Retinal pigment epithelial cell (primary cell): Measurements from ENCODE around the gene GRB10.

Source experiments
- DNase-seq: peaks from one replicate; pipeline ENCODE4 v3.0.0-alpha.2; 2010; ENCODE audit warnings: low read depth
- H3K4me3 ChIP-seq: 2 replicates; pipeline ENCODE4 v1.5.1; 2011; ENCODE audit warnings: mild to moderate bottlenecking, low read length, control low read depth, moderate library complexity
- TF ChIP-seq, protein P1 (sequence below): conservative IDR thresholded peaks from 2 replicates; pipeline ENCODE4 v1.5.1; 2011; ENCODE audit warnings: low read depth, low read length, control low read depth, inconsistent platforms

The GRB10 gene

DNA sequence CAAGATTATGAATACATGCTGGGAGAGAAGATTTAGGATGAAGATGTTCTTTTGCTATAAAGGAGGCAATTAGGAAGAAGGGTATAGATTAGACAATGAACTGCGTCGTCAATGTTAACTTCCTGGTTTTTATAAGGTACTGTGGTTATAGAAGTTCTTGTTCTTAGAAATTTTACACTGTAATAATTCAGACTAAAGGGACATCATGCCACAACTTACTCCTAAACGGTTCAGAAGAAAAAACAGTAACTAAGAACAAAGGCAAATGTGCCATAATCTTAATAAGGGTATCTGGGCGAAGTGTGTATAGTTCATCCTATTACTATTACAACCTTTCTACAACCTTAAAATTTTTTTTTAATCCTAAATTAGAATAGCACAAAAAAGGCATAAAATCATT, 186.2 kb downstream of the GRB10 start:
- TF ChIP-seq, protein P1, sequence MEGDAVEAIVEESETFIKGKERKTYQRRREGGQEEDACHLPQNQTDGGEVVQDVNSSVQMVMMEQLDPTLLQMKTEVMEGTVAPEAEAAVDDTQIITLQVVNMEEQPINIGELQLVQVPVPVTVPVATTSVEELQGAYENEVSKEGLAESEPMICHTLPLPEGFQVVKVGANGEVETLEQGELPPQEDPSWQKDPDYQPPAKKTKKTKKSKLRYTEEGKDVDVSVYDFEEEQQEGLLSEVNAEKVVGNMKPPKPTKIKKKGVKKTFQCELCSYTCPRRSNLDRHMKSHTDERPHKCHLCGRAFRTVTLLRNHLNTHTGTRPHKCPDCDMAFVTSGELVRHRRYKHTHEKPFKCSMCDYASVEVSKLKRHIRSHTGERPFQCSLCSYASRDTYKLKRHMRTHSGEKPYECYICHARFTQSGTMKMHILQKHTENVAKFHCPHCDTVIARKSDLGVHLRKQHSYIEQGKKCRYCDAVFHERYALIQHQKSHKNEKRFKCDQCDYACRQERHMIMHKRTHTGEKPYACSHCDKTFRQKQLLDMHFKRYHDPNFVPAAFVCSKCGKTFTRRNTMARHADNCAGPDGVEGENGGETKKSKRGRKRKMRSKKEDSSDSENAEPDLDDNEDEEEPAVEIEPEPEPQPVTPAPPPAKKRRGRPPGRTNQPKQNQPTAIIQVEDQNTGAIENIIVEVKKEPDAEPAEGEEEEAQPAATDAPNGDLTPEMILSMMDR, result no peak
- H3K4me3 ChIP-seq, result no peak overlapping the region
- DNase-seq, result no peak

DNA sequence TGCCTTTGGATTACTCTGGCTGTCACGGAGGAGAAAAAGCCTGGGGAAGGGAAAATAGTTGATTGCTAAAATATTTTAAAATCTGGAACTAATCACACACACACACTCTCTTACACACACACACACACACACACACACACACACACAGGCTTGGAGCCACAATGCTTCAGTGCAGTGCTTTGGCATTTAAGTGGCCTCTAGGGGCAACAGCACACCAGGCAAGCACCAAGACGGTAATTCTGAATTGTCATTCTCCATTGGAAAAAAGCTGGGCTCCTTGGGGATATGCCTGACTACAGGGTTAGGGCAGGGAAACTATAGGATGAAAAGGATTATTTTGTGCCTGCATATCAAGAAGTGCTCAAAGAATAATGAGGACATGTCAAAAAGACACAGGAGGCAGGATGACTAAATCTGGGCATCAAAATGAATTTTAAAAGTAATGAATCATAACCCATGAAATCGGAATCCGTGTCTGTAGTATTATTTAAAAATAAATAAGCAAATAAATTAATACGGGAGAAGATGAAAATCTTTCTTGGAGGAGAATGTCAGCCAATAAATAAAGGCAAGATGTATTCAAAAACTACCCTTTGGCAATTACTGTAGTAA, 187.1 kb downstream of the GRB10 start:
- peak; percentile 24 for DNase-seq
- TF ChIP-seq, protein P1, result peak; percentile 70
- no peak overlapping the region for H3K4me3 ChIP-seq

DNA sequence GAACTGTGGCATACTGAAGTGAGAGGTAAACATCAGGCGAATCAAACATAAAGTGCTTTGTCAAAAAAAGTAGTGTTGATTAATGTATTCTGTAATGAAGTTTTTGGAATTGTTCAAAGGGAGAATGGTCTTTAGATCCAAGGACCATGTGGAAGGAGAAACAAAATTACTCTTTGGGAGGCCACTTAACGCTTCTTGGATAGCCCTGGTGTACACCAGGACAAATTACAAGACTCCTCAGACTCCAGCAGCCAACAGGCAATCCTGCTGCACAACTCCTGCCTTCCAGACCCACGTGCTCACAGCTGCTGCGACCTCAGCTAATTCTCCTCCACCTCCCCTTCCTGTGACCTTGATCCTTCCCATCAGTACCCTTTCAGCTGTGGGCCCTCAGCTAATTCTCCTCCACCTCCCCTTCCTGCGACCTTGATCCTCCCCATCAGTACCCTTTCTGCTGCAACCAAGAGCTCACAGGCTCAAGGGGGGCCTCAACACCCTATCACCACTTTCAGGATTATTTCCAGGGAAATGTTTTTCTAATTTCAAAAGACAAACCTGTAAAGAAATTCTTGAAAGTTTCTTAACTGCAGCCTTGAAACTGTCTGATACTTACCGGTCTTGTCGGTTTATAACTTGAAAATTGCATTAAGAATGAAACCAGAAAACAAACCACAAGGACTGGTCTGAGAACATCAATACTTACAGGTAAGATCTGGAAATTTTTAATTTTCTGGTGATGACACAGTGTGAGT, 187.8 kb downstream of the GRB10 start:
- no peak for DNase-seq

DNA sequence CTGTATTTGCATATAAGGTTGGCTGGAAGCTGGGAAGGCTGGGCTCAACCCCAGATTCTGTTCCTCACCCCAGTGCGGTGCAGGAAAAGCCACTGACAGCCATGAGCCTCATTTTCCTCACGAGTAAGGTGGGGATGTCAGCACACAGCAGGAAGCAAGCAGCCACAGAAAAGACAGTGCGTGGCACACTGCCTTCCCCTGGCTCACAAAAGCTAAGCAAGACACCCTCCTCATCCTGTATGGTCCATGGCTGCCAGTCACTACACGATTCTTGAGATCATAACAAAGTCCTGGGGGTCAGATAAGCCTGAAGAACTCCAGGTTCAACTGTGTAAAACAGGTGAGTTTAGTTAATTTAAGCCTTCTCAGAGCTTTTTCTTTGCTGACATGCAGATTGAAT, 188.6 kb downstream of the GRB10 start:
- no peak overlapping the region for H3K4me3 ChIP-seq
- no peak for DNase-seq
- TF ChIP-seq, protein P1, result no peak

More for the DNA sequence above, 187.8 kb downstream of the GRB10 start:
- TF ChIP-seq, protein P1, result no peak
- no peak overlapping the region for H3K4me3 ChIP-seq

DNA sequence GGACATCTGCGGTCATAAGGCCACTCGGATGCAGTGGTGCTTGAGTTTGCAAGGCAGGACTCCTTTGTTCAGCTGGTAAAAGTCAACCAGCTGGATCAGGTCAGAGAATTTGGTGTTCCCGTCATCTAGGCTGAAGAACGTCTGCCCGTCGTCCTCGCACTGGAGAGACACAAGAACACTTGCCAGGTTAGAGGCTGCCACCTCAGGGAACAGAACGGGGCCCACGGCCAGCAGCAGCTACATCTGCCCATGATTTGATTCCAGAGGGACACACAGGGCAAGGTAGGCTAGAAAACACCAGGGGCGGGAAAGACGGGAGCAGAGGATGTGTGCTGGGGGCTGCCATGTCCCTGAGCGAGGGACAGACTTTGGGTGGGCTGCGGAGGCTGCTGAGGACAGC, 189.8 kb downstream of the GRB10 start:
- no peak overlapping the region for H3K4me3 ChIP-seq
- DNase-seq, result no peak
- TF ChIP-seq, protein P1, result no peak

DNA sequence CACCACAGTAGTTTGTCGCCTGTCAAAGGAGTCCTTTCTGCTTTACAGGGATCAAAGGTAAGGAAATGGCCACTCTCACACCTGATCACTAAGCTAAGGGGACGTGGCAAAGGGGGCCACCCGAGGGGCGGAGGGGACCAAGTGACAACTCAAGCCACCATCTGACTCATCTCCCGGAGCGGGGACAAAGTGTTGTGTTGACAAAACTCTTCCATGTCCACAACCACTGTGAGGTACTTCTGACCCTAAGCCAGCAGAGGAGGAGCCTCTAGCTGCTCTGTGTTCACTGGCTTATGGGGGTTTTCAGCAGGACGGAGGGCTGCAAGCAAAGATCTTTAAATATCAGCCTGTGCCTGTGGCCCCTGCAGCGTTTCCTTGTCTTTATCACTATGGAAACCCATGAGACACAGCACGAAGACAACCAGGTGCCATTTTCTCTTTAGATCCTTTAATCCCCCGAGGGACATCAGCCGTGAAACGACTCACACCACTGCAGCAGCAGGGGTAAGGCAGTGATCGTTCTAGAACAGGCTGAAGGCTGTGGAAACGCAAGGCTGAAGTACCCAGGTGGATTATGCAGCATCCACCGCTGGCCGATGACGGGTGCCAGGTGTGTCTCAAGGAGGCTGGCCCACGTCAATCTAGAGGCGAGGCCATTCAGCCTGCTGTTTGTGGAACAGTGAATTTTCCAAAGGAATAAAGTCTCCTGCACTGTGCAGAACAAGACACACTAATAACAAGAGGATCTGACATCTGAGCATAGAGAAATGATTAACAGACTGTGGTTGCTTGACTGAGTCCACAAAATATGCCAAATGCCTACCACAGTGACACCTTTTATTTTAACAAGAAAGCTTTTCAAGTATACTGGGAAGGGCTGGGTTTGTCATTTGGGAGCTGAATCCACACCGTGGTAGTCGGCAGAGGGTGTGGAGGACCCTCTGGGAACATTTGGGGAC, 190.9 kb downstream of the GRB10 start:
- TF ChIP-seq, protein P1, result no peak
- H3K4me3 ChIP-seq, result no peak overlapping the region
- no peak for DNase-seq
